ENCODE data around the gene RASGEF1C. TPM values are rescaled to one million over a fixed set of nuclear protein-coding genes. Genes with fewer than 3 reads are reported as not detected.

RASGEF1C gene
- total and polyA plus RNA-seq, 9 donors, result 2.3 to 5.3 (median 3.5) TPM

GRCh38 chr5:180160789-180161188 is 48.2 kb downstream of the RASGEF1C start:
- H3K4me1 ChIP-seq (ENCODE audit: control insufficient read depth, insufficient read depth, low read length), result peaks cover 22% of the 10 kb centered on the region
- peaks cover 5% of the 10 kb centered on the region for H3K27me3 ChIP-seq (ENCODE audit: control insufficient read depth, insufficient read depth, low read length)
- peak; percentile 70 for DNase-seq
- no peaks in the 10 kb centered on the region for H3K36me3 ChIP-seq (ENCODE audit: control insufficient read depth, insufficient read depth, low read length)
- no CpG with 5 or more reads among the region's 9 CpGs for WGBS (ENCODE audit: insufficient coverage)
- H3K27ac ChIP-seq (ENCODE audit: low read length), result no peak overlapping the region
- H3K4me3 ChIP-seq (ENCODE audit: low read length), result no peak overlapping the region
- H3K9me3 ChIP-seq (replicated peaks; ENCODE audit: control insufficient read depth, low read depth, low read length), result no peaks in the 10 kb centered on the region

GRCh38 chr5:180160215-180160614 is 48.8 kb downstream of the RASGEF1C start:
- DNase-seq, result no peak
- 87% methylated on average over 5 of the region's 6 CpGs for WGBS (ENCODE audit: insufficient coverage)
- Histone ChIP-seq H3K4me3 (ENCODE audit: low read length) (no peak overlapping the region), H3K9me3 (replicated peaks; ENCODE audit: control insufficient read depth, low read depth, low read length) (no peaks in the 10 kb centered on the region), H3K27me3 (ENCODE audit: control insufficient read depth, insufficient read depth, low read length) (peaks cover 5% of the 10 kb centered on the region), H3K36me3 (ENCODE audit: control insufficient read depth, insufficient read depth, low read length) (no peaks in the 10 kb centered on the region), H3K4me1 (ENCODE audit: control insufficient read depth, insufficient read depth, low read length) (peaks cover 27% of the 10 kb centered on the region), H3K27ac (ENCODE audit: low read length) (no peak overlapping the region)

- DNase-seq, result no peak
- no peak overlapping the region for H3K27ac ChIP-seq (ENCODE audit: low read length)
- H3K4me3 ChIP-seq (ENCODE audit: low read length), result no peak overlapping the region
- H3K27me3 ChIP-seq (ENCODE audit: control insufficient read depth, insufficient read depth, low read length), result peaks cover 5% of the 10 kb centered on the region
- no peaks in the 10 kb centered on the region for H3K36me3 ChIP-seq (ENCODE audit: control insufficient read depth, insufficient read depth, low read length)
- H3K9me3 ChIP-seq (replicated peaks; ENCODE audit: control insufficient read depth, low read depth, low read length), result no peaks in the 10 kb centered on the region
- WGBS (ENCODE audit: insufficient coverage), result 24% methylated on average over 8 of the region's 8 CpGs
- peaks cover 32% of the 10 kb centered on the region for H3K4me1 ChIP-seq (ENCODE audit: control insufficient read depth, insufficient read depth, low read length)
Observed at GRCh38 chr5:180159756-180160155, 49.3 kb downstream of the RASGEF1C start.

- 92% methylated on average over 2 of the region's 6 CpGs for WGBS (ENCODE audit: insufficient coverage)
- no peak overlapping the region for H3K27ac ChIP-seq (ENCODE audit: low read length)
- H3K27me3 ChIP-seq (ENCODE audit: control insufficient read depth, insufficient read depth, low read length), result peaks cover 5% of the 10 kb centered on the region
- H3K9me3 ChIP-seq (replicated peaks; ENCODE audit: control insufficient read depth, low read depth, low read length), result no peaks in the 10 kb centered on the region
- no peak for DNase-seq
- peaks cover 33% of the 10 kb centered on the region for H3K4me1 ChIP-seq (ENCODE audit: control insufficient read depth, insufficient read depth, low read length)
- no peak overlapping the region for H3K4me3 ChIP-seq (ENCODE audit: low read length)
- no peaks in the 10 kb centered on the region for H3K36me3 ChIP-seq (ENCODE audit: control insufficient read depth, insufficient read depth, low read length)
Observed at GRCh38 chr5:180157866-180158265, 51.1 kb downstream of the RASGEF1C start.

- Histone ChIP-seq H3K4me3 (ENCODE audit: low read length) (no peak overlapping the region), H3K36me3 (ENCODE audit: control insufficient read depth, insufficient read depth, low read length) (no peaks in the 10 kb centered on the region), H3K4me1 (ENCODE audit: control insufficient read depth, insufficient read depth, low read length) (peaks cover 23% of the 10 kb centered on the region), H3K9me3 (replicated peaks; ENCODE audit: control insufficient read depth, low read depth, low read length) (no peaks in the 10 kb centered on the region), H3K27me3 (ENCODE audit: control insufficient read depth, insufficient read depth, low read length) (peaks cover 5% of the 10 kb centered on the region), H3K27ac (ENCODE audit: low read length) (peak overlapping the region; percentile 64)
- 76% methylated on average over 10 of the region's 10 CpGs for WGBS (ENCODE audit: insufficient coverage)
- DNase-seq, result no peak
Observed at GRCh38 chr5:180156141-180156540, 52.9 kb downstream of the RASGEF1C start.

GRCh38 chr5:180155365-180155926 is 53.6 kb downstream of the RASGEF1C start:
- H3K36me3 ChIP-seq (ENCODE audit: control insufficient read depth, insufficient read depth, low read length), result no peaks in the 10 kb centered on the region
- peaks cover 2% of the 10 kb centered on the region for H3K27me3 ChIP-seq (ENCODE audit: control insufficient read depth, insufficient read depth, low read length)
- peak overlapping the region; percentile 64 for H3K27ac ChIP-seq (ENCODE audit: low read length)
- WGBS (ENCODE audit: insufficient coverage), result 44% methylated on average over 13 of the region's 17 CpGs
- H3K4me3 ChIP-seq (ENCODE audit: low read length), result no peak overlapping the region
- no peaks in the 10 kb centered on the region for H3K9me3 ChIP-seq (replicated peaks; ENCODE audit: control insufficient read depth, low read depth, low read length)
- peaks cover 22% of the 10 kb centered on the region for H3K4me1 ChIP-seq (ENCODE audit: control insufficient read depth, insufficient read depth, low read length)
- peak; percentile 76 for DNase-seq

- DNase-seq, result no peak
- Histone ChIP-seq H3K4me1 (ENCODE audit: control insufficient read depth, insufficient read depth, low read length) (peaks cover 19% of the 10 kb centered on the region), H3K27ac (ENCODE audit: low read length) (peak overlapping the region; percentile 51), H3K4me3 (ENCODE audit: low read length) (no peak overlapping the region), H3K27me3 (ENCODE audit: control insufficient read depth, insufficient read depth, low read length) (peaks cover 2% of the 10 kb centered on the region), H3K36me3 (ENCODE audit: control insufficient read depth, insufficient read depth, low read length) (no peaks in the 10 kb centered on the region), H3K9me3 (replicated peaks; ENCODE audit: control insufficient read depth, low read depth, low read length) (peaks cover 2% of the 10 kb centered on the region)
- 84% methylated on average over 4 of the region's 5 CpGs for WGBS (ENCODE audit: insufficient coverage)
Observed at GRCh38 chr5:180154821-180155364, 54.1 kb downstream of the RASGEF1C start.

- peaks cover 17% of the 10 kb centered on the region for H3K4me1 ChIP-seq (ENCODE audit: control insufficient read depth, insufficient read depth, low read length)
- DNase-seq, result no peak
- 59% methylated on average over 5 of the region's 6 CpGs for WGBS (ENCODE audit: insufficient coverage)
- no peak overlapping the region for H3K27ac ChIP-seq (ENCODE audit: low read length)
- H3K27me3 ChIP-seq (ENCODE audit: control insufficient read depth, insufficient read depth, low read length), result no peaks in the 10 kb centered on the region
- peaks cover 2% of the 10 kb centered on the region for H3K9me3 ChIP-seq (replicated peaks; ENCODE audit: control insufficient read depth, low read depth, low read length)
- H3K4me3 ChIP-seq (ENCODE audit: low read length), result no peak overlapping the region
- no peaks in the 10 kb centered on the region for H3K36me3 ChIP-seq (ENCODE audit: control insufficient read depth, insufficient read depth, low read length)
Observed at GRCh38 chr5:180153991-180154390, 55.0 kb downstream of the RASGEF1C start.

- H3K4me3 ChIP-seq (ENCODE audit: low read length), result no peak overlapping the region
- H3K27me3 ChIP-seq (ENCODE audit: control insufficient read depth, insufficient read depth, low read length), result no peaks in the 10 kb centered on the region
- H3K27ac ChIP-seq (ENCODE audit: low read length), result no peak overlapping the region
- no peak for DNase-seq
- H3K36me3 ChIP-seq (ENCODE audit: control insufficient read depth, insufficient read depth, low read length), result no peaks in the 10 kb centered on the region
- peaks cover 17% of the 10 kb centered on the region for H3K4me1 ChIP-seq (ENCODE audit: control insufficient read depth, insufficient read depth, low read length)
- 0% methylated on average over 1 of the region's 1 CpG for WGBS (ENCODE audit: insufficient coverage)
- peaks cover 2% of the 10 kb centered on the region for H3K9me3 ChIP-seq (replicated peaks; ENCODE audit: control insufficient read depth, low read depth, low read length)
Observed at GRCh38 chr5:180153099-180153498, 55.9 kb downstream of the RASGEF1C start.

GRCh38 chr5:180143656-180144364 is 65.2 kb downstream of the RASGEF1C start:
- Histone ChIP-seq H3K27me3 (ENCODE audit: control insufficient read depth, insufficient read depth, low read length) (peaks cover 2% of the 10 kb centered on the region), H3K36me3 (ENCODE audit: control insufficient read depth, insufficient read depth, low read length) (no peaks in the 10 kb centered on the region)
- no peak for DNase-seq

More at GRCh38 chr5:180143656-180144364, 65.2 kb downstream of the RASGEF1C start:
- Histone ChIP-seq H3K9me3 (replicated peaks; ENCODE audit: control insufficient read depth, low read depth, low read length) (peaks cover 8% of the 10 kb centered on the region), H3K4me3 (ENCODE audit: low read length) (no peak overlapping the region), H3K4me1 (ENCODE audit: control insufficient read depth, insufficient read depth, low read length) (no peaks in the 10 kb centered on the region), H3K27ac (ENCODE audit: low read length) (no peak overlapping the region)
- 80% methylated on average over 16 of the region's 16 CpGs for WGBS (ENCODE audit: insufficient coverage)
